ENCODE measurements around the gene ACSF3. TPM values are rescaled to one million over a fixed set of nuclear protein-coding genes. Genes with fewer than 3 reads are reported as not detected.
"Not testable (repeated sequence)": the region's sequence is repeated elsewhere in the genome, so short reads cannot be mapped to it uniquely, and the experiment has no call there.

The ACSF3 gene
- total RNA-seq, 1 donor from 2014 or later, result 39.8 TPM

GRCh38 chr16:89157778-89158177, 64.1 kb downstream of the ACSF3 start:
- Mint-ChIP-seq H3K4me1 (ENCODE audit: low read depth) (no peaks in the 10 kb centered on the region), H3K27me3 (ENCODE audit: low read depth) (no peaks in the 10 kb centered on the region), H3K27ac (no peak overlapping the region), H3K4me3 (ENCODE audit: low read depth) (no peak overlapping the region), H3K36me3 (ENCODE audit: low read depth) (no peaks in the 10 kb centered on the region), H3K9me3 (peaks cover 10% of the 10 kb centered on the region)
- no peak for DNase-seq (ENCODE audit: low spot score)
- intact Hi-C loops (cut with micrococcal nuclease), result no loop called here

GRCh38 chr16:89159066-89159849, 65.6 kb downstream of the ACSF3 start:
- intact Hi-C loops (cut with micrococcal nuclease), result no loop called here
- Mint-ChIP-seq H3K9me3 (peaks cover 10% of the 10 kb centered on the region), H3K4me3 (ENCODE audit: low read depth) (no peak overlapping the region), H3K36me3 (ENCODE audit: low read depth) (no peaks in the 10 kb centered on the region), H3K4me1 (ENCODE audit: low read depth) (no peaks in the 10 kb centered on the region), H3K27ac (no peak overlapping the region), H3K27me3 (ENCODE audit: low read depth) (no peaks in the 10 kb centered on the region)
- DNase-seq (ENCODE audit: low spot score), result no peak

- Mint-ChIP-seq H3K36me3 (ENCODE audit: low read depth) (no peaks in the 10 kb centered on the region), H3K27me3 (ENCODE audit: low read depth) (no peaks in the 10 kb centered on the region), H3K4me1 (ENCODE audit: low read depth) (no peaks in the 10 kb centered on the region), H3K4me3 (ENCODE audit: low read depth) (no peak overlapping the region), H3K27ac (no peak overlapping the region), H3K9me3 (peaks cover 10% of the 10 kb centered on the region)
- intact Hi-C loops (cut with micrococcal nuclease), result no loop called here
- DNase-seq (ENCODE audit: low spot score), result no peak
Measured at GRCh38 chr16:89159850-89160354, 66.2 kb downstream of the ACSF3 start.

DNA sequence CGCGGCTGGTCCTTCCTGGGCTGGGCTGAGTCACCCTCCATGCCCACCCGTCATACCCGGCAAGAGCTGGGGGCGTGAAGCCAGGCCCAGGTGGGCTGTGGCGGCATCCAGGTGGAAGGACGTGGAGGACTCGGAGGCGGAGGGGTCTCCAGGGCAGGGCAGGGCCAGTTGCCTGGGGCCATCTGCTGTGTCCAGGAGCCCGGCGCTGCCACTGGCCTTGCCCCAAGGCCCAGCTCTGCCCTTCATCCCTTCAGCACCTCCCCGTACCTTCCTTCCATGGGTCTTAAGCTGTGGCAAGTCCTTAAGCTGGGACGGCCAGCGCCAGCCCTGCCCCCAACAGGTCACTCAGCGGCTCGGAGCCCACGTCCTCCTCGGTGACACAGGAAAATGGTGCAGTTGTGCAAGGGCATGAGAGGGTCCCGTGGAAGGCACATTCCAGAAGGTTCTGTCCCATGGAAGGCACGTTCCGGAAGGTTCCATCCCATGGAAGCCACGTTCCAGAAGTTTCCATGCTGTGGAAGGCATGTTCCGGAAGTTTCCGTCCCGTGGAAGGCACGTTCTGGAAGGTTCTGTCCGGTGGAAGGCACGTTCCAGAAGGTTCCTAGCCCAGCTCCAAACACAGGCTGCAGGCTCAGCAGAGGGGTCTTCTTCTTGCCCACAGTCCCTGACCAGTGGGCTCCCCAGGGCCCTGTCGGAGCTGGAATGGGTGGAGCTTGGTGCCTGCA, 67.5 kb downstream of the ACSF3 start:
- Mint-ChIP-seq H3K27ac (no peak overlapping the region), H3K4me3 (ENCODE audit: low read depth) (no peak overlapping the region), H3K36me3 (ENCODE audit: low read depth) (no peaks in the 10 kb centered on the region), H3K4me1 (ENCODE audit: low read depth) (no peaks in the 10 kb centered on the region), H3K9me3 (peaks cover 10% of the 10 kb centered on the region), H3K27me3 (ENCODE audit: low read depth) (no peaks in the 10 kb centered on the region)
- DNase-seq (ENCODE audit: low spot score), result no peak
- intact Hi-C loops (cut with micrococcal nuclease), result no loop called here

GRCh38 chr16:89161763-89162713, 68.4 kb downstream of the ACSF3 start:
- intact Hi-C loops (cut with micrococcal nuclease), result no loop called here

DNA sequence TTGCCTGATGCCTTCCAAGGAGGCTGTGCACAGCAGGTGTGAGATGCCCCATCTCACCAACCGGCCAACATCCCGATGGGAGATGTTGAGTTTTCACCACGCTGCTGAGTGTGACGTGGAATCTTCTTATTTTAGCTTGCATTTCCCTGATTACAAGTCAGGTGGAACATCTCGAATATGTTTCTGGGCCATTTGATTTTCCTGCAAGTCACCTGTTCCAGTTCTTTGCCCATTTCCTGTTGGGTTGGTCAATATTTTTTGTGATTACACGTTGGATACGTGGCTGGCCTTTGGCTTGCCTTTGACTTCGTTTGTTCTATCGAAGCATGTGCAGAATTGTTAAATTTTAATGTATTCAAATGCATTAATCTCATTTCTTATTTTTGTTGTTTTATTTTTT, 69.6 kb downstream of the ACSF3 start:
- no peak overlapping the region for H3K4me3 Mint-ChIP-seq (ENCODE audit: low read depth)
- H3K9me3 Mint-ChIP-seq, result peaks cover 3% of the 10 kb centered on the region
- no peak overlapping the region for H3K27ac Mint-ChIP-seq
- no peaks in the 10 kb centered on the region for H3K36me3 Mint-ChIP-seq (ENCODE audit: low read depth)
- no peaks in the 10 kb centered on the region for H3K27me3 Mint-ChIP-seq (ENCODE audit: low read depth)
- intact Hi-C loops (cut with micrococcal nuclease), result no loop called here
- no peaks in the 10 kb centered on the region for H3K4me1 Mint-ChIP-seq (ENCODE audit: low read depth)
- DNase-seq (ENCODE audit: low spot score), result no peak

More at GRCh38 chr16:89161763-89162713, 68.4 kb downstream of the ACSF3 start:
- Mint-ChIP-seq H3K4me3 (ENCODE audit: low read depth) (no peak overlapping the region), H3K4me1 (ENCODE audit: low read depth) (no peaks in the 10 kb centered on the region), H3K27ac (no peak overlapping the region), H3K36me3 (ENCODE audit: low read depth) (no peaks in the 10 kb centered on the region), H3K27me3 (ENCODE audit: low read depth) (no peaks in the 10 kb centered on the region), H3K9me3 (peaks cover 10% of the 10 kb centered on the region)
- DNase-seq (ENCODE audit: low spot score), result no peak

GRCh38 chr16:89164436-89164835, 70.8 kb downstream of the ACSF3 start:
- no peak overlapping the region for H3K27ac Mint-ChIP-seq
- intact Hi-C loops (cut with micrococcal nuclease), result no loop called here

GRCh38 chr16:89164847-89165680, 71.4 kb downstream of the ACSF3 start:
- no peaks in the 10 kb centered on the region for H3K27me3 Mint-ChIP-seq (ENCODE audit: low read depth)
- H3K36me3 Mint-ChIP-seq (ENCODE audit: low read depth), result no peaks in the 10 kb centered on the region
- intact Hi-C loops (cut with micrococcal nuclease), result loop anchor here (5.0 kb wide), 1 partner anchor 428 kb away; no protein-coding TSS in a partner anchor
- no peaks in the 10 kb centered on the region for H3K9me3 Mint-ChIP-seq
- no peak overlapping the region for H3K4me3 Mint-ChIP-seq (ENCODE audit: low read depth)
- H3K4me1 Mint-ChIP-seq (ENCODE audit: low read depth), result no peaks in the 10 kb centered on the region
- DNase-seq (ENCODE audit: low spot score), result no peak
- H3K27ac Mint-ChIP-seq, result no peak overlapping the region

More at GRCh38 chr16:89164436-89164835, 70.8 kb downstream of the ACSF3 start:
- Mint-ChIP-seq H3K36me3 (ENCODE audit: low read depth) (no peaks in the 10 kb centered on the region), H3K4me3 (ENCODE audit: low read depth) (no peak overlapping the region), H3K4me1 (ENCODE audit: low read depth) (no peaks in the 10 kb centered on the region), H3K27me3 (ENCODE audit: low read depth) (no peaks in the 10 kb centered on the region), H3K9me3 (no peaks in the 10 kb centered on the region)
- no peak for DNase-seq (ENCODE audit: low spot score)

DNA sequence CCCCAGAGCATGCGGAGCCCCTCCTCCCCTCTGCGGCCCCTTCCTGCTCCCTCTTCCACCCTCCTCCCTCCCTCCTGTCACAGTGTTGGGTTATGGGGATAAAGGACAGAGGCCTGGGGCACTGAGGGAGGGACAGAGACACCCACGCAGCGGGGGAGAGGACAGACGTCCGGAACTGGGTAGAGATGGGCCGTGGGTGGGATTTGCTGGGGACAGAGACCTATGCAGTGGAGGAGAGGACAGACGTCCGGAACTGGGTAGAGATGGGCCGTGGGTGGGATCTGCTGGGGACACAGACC, 72.0 kb downstream of the ACSF3 start:
- H3K36me3 Mint-ChIP-seq (ENCODE audit: low read depth); H3K4me1 Mint-ChIP-seq (ENCODE audit: low read depth); H3K27ac Mint-ChIP-seq; H3K27me3 Mint-ChIP-seq (ENCODE audit: low read depth); H3K4me3 Mint-ChIP-seq (ENCODE audit: low read depth); DNase-seq (ENCODE audit: low spot score); H3K9me3 Mint-ChIP-seq: not testable (repeated sequence)
- intact Hi-C loops (cut with micrococcal nuclease), result loop anchor here (5.0 kb wide), 1 partner anchor 428 kb away; no protein-coding TSS in a partner anchor

GRCh38 chr16:89166696-89167424, 73.2 kb downstream of the ACSF3 start:
- H3K9me3 Mint-ChIP-seq, result no peaks in the 10 kb centered on the region
- peaks cover 4% of the 10 kb centered on the region for H3K4me1 Mint-ChIP-seq (ENCODE audit: low read depth)
- peaks cover 4% of the 10 kb centered on the region for H3K27me3 Mint-ChIP-seq (ENCODE audit: low read depth)
- intact Hi-C loops (cut with micrococcal nuclease), result loop anchor here (1.0 to 5.0 kb wide), 3 partner anchors 225 to 430 kb away; no protein-coding TSS in a partner anchor
- no peak overlapping the region for H3K4me3 Mint-ChIP-seq (ENCODE audit: low read depth)
- H3K27ac Mint-ChIP-seq, result no peak overlapping the region
- DNase-seq (ENCODE audit: low spot score), result no peak
- no peaks in the 10 kb centered on the region for H3K36me3 Mint-ChIP-seq (ENCODE audit: low read depth)

DNA sequence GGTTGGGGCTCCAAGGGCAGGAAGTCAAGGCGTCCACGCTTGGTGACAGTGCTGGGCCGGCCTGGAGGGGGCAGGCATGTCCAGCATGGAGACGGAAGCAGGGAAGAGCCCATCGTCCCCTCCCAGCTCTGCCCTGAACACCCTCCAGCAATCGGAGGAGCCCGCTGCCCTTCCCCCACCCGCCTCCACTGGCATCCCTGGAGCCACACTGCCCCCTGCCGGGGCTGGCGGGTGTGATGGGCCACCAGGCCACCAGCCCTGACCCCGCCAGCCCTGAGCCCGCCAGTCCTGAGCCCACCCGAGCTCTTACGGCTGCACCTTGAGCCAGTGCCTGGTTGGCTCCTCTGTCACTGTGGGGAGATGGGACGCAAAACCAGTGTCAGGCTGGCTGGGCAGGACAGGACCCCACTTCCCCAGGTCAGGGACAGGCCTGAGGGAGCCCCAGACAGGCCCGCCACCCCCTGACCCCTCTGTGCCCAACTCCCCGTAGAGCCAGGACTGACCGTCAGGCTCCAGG, 73.8 kb downstream of the ACSF3 start:
- no peak overlapping the region for H3K27ac Mint-ChIP-seq
- no peaks in the 10 kb centered on the region for H3K9me3 Mint-ChIP-seq
- H3K36me3 Mint-ChIP-seq (ENCODE audit: low read depth), result no peaks in the 10 kb centered on the region
- DNase-seq (ENCODE audit: low spot score), result peak; percentile 72
- intact Hi-C loops (cut with micrococcal nuclease), result loop anchor here (1.0 to 5.0 kb wide), 3 partner anchors 225 to 430 kb away; no protein-coding TSS in a partner anchor
- peaks cover 4% of the 10 kb centered on the region for H3K27me3 Mint-ChIP-seq (ENCODE audit: low read depth)
- peaks cover 4% of the 10 kb centered on the region for H3K4me1 Mint-ChIP-seq (ENCODE audit: low read depth)
- H3K4me3 Mint-ChIP-seq (ENCODE audit: low read depth), result no peak overlapping the region

Data from activated T-helper 2 cell treated with anti-CD3 and anti-CD28 coated beads, Interferon-gamma antibody, Interleukin-2, Interleukin-4, amounts not matched to agents 10 μg/mL and 5 μg/mL and 100 μg/mL, durations not matched to agents 14 hours and 24 hours and 36 hours (primary cell).